LoVo (cell line): ENCODE measurements around the gene PKD2L1.

ENCODE experiments used
- DNase-seq: peaks from one replicate; pipeline ENCODE4 v3.0.0-alpha.2; 2016; ENCODE audit warnings: low spot score

PKD2L1 gene

DNA sequence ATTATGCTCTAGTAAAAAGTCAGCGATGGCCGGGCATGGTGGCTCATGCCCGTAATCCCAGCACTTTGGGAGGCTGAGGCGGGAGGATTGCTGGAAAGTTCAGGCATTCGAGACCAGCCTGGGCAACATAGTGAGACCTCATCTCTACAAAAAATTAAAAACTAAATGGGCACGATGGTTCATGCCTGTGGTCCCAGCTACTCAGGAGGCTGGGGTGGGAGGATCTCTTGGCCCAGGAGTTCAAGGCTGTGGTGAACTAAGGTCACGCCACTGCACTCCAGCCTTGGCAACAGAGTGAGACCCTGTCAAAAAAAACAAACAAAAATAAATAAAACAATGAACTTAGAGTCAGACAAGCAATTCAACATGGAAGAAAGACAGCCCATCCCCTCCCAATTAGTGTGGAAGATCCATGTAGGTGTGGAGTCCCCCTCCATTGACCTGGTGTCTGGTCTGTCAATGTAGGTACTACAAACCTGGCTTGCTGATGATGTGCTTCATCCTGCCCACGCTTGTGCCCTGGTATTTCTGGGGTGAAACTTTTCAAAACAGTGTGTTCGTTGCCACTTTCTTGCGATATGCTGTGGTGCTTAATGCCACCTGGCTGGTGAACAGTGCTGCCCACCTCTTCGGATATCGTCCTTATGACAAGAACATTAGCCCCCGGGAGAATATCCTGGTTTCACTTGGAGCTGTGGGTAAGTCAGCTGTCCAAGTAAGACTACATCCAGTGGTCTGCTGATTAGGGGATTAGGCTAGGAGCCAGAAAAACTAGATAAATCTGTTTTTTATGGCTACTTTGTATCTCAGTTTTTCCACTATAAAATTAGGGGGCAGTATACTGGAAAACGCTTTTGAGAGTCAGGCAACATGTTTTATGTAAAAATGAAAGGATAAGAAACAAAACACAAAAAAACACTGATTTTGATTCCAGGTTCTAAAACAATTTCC is 26.3 kb upstream of the PKD2L1 start:
- DNase-seq, result no peak

DNA sequence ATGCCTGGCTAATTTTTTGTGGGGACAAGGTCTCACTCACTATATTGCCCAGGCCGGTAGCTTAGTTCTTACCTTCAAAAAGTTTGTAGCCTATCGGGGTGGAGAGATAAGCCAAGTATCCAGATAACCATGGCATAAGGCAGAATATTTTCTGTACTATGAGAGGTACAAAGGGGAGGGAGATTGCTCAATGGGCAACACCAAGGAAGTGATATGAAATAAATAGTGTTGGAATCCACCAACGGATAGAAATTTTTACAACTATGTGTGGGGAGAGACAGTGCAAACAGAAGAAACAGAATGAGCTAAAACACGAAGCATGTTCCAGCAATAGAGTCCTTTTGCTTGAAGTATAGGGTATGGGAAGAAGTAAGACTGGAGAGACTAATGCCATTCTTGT is 25.1 kb upstream of the PKD2L1 start:
- no peak for DNase-seq

DNA sequence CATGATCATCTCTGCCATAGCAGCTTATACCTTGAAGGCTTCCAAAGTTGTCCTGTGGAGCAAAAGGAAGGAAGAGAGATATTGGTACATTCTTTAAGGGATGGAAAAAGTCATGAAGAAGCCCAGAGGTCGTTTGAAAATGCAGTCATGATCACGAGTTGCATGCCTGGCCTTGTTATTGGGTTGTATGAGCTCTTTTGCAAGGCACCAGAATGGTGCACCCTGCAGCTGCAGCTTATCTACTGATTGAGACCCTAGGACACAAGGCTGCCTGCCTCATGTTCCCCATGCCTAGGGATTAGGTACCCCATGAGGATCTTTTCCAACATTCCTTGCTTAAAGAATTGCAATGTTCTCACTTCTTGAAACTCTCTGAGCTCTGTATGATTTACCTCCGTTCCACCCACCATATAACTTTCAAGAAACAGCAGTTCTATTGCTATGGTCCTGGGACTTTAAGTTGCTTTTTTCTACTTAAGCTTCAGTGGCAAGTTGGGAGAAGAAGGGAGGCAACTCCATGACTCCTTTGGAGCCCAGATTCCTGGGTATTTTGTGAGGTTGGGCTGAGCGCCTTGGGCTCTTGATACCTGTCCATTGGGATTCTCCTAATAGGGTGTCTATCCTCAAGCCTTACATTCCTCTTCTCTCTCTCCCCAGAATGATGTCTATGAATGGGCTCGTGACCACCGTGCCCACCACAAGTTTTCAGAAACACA is 23.9 kb upstream of the PKD2L1 start:
- no peak for DNase-seq

DNA sequence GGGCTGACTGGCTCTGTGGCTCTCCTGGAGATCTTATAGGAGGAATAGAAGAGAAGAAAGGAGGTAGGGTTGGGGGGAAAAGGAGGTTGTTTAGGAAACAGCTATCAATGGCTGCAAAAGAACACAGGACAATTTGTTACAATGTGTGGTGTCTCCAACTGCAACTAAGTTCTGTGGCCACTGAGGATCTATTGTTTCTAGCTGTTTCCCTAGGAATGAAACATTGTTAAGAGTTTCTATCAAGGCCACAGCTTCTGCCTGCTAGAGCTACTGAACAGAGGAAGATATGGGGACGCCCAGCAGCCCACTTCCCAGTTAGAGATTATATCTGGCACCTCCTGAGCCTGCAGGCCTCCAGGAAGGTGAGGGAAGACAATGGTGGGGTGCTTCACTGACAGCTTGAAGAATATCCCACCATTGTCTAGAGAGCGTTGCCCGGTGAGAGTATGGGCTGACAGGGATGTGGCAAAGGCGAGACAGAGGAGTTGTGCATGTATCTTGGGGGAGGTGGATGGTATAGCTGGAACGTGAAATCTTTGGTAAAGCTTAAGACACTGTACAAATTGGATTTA is 21.0 kb upstream of the PKD2L1 start:
- DNase-seq, result no peak

DNA sequence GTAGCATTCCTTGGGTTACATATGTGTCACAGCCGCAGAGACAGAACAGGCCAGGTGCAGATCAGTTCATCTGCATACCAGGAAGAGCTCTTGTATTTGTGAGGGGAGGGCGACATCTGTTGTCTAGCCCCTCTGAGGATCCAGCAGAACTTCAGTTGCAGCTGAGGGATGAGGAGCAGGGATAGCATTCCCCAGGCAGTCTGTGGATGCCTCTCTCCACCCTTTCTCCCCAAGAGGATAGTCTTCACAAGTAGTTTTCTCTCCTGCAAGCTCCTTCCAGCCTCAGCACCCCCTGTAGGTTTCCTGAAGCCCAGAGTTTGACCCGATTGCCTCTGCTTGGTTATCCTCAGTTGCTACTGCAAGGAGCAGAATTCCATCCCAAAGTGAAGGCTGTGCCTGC is 19.6 kb upstream of the PKD2L1 start:
- no peak for DNase-seq

DNA sequence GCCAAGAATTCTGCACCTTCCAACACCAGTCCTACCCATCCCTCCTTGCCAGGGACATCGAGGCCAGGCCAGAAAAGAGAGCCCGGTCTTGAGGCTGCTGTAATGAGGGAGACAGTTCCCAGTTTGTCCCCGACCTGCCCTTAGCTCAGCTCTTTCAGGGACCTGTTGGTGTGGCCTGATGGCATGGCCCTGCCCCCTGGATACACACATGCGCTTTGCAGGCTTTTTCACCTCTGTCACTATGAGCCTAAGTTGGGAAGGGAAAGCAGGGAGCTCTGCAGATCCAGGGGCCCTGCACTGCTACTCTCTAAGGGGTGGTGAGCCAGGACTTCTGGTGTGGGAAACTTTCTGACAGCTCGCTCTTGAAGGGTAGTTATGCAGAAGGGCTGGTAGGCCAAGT is 19.1 kb upstream of the PKD2L1 start:
- DNase-seq, result no peak

DNA sequence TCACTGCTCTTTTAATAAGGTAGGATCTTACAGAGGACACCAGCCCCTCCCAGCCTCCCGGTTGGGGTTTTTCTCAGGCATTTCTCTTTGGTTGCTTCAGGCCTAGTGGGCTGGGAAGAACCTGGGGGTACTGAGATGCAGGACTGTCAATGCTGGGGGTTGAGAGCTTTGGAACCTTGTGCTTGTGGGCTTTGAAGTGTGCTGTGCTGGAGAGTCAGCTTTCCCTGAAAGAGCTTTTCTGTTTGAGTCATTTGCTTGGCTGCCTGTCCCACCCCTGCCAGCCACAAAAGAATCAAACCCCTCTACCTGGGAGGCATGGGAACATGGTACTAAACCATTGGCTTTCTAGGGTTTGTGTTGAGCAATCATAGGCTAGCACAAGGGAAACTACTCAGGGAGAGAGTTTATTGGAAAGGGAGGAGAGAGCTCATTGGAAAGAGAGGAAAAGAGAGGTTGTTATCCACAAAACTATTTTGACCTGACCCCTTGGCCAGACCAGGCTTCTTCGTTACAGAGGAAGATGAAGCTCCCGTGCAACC is 18.4 kb upstream of the PKD2L1 start:
- no peak for DNase-seq

DNA sequence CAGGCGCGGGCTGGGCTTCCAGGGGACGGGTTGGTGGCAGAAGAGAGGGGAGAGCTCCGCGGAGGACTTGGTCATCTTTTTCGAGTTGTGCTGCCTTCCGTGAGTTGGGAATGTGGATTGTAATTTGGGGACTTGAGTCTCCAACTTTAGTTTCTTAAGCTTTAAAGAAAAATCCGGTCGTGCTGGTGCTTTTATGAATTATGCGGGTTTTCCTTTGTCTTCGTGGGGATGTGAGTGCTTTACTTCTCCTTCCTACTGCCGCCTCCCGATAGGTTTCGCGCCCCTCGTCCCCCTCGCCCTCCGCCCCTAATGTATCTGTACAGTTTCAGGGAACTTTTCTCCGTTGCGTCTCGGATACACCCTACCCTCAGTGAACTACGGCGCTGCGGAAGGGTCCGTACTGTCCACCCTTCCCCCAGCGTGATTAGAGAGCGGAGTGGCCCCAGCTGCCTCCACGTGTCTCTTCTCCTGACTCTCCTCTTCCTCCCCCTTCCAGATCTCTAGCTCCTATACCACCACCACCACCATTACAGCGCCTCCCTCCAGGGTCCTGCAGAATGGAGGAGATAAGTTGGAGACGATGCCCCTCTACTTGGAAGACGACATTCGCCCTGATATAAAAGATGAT is 17.7 kb upstream of the PKD2L1 start:
- DNase-seq, result no peak

DNA sequence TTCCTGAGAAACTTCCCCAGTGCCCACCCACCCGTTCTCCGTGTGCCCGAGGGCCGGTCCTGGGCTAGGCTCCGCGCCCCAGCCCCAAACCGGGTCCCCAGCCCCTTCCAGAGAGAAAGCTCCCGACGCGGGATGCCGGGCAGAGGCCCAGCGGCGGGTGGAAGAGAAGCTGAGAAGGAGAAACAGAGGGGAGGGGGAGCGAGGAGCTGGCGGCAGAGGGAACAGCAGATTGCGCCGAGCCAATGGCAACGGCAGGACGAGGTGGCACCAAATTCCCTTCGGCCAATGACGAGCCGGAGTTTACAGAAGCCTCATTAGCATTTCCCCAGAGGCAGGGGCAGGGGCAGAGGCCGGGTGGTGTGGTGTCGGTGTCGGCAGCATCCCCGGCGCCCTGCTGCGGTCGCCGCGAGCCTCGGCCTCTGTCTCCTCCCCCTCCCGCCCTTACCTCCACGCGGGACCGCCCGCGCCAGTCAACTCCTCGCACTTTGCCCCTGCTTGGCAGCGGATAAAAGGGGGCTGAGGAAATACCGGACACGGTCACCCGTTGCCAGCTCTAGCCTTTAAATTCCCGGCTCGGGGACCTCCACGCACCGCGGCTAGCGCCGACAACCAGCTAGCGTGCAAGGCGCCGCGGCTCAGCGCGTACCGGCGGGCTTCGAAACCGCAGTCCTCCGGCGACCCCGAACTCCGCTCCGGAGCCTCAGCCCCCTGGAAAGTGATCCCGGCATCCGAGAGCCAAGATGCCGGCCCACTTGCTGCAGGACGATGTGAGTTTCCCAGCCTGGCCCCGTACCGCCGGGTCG is 16.9 kb upstream of the PKD2L1 start, which contains the start of gene SCD:
TSS of gene SCD (plus strand) at position 469 of the 803 bp plus-strand sequence. CDS start at position 741, 272 bp downstream.
- peak; percentile 74 for DNase-seq

DNA sequence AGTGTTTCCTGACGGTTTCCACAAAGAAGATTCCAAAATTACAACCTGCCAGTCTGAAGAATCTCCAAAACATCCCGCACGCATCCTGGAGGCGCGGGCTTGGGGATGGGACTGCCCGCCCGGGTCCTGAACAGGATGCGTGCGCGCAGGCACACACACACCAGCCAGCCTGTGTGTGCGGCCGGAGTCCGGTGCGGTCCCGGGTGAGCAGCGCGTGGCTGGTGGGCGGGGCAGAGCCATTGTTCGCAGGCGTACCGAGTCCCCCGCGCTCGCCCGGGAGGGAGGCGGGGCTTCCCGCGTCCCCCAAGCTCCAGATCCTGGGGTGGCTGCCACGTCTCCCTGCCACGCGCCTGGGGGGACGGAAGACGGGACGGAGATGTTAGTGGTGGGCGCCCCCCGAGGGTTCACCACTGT is 16.3 kb upstream of the PKD2L1 start:
- DNase-seq, result no peak

DNA sequence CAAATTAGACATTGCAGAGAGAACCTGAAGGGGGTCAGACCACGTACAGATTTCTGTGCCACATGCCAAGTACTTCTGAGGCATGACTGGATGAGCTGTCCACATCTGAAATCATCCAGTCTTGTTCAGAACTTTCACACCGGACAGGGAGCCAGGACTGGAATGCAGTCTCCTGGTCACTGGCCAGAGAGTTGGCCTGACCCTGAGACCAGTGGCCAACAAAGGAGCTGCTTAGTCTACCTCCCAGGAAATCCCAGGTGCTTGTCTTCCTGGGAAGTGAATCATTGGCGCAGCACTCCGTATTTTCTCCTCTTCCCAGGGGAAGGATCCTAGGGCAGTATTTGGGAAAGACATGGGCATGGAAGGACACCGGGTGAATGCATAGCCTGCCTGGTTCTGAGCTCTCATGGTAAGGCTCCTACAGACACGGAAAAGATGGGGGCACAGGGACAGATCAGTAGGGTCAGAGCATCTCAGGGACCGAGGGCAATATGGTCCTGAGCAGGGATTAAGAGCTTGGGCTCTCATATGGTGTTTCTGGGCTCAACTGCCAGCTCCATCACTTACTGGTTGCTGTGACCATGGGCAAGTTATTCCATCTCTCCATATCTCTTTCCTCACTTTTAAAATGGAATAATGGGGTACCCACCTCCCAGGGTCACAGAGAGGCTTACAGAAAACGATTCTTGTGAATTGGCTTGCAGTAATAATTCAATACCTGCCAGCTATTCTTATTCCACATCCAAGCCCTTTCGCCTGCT is 15.7 kb upstream of the PKD2L1 start:
- DNase-seq, result no peak

DNA sequence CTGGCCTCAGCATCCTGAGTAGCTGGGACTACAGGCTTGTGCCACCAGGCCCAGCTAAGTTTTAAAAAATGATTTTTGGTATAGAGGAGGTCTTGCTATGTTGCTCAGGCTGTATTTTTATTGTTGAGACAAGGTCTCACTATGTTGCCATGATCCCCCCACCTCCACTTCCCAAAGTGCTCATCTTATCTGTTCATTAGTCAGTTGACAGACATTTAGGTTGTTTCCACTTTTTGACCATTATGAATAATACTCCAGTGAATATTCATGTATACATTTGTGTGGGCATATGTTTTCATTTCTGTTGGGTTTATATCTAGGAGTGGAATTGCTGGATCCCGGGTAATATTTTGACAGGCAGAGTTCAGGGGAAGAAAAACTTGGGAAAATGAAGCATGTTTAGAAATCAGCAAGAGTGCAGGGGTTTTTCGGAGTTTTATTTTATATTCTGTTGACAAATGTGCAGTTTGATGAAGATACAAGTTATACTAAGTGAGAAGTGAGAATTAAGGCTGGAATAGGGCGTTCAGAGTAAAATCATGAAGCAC is 14.3 kb upstream of the PKD2L1 start:
- DNase-seq, result no peak

DNA sequence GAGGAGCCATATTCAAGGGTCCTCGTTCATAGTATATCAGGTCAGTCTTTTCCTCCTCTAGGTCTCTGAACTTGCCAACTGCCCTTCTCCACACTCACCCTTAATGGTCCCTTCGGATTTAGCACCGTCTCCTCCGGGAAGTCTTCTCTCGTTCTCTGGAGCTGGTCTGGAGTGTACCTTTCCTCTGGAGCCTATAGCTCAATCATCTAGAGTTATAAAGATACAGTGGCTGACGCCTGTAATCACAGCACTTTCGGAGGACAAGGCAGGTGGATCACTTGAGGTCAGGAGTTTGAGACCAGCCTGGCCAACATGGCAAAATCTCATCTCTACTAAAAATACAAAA is 12.6 kb upstream of the PKD2L1 start:
- no peak for DNase-seq

DNA sequence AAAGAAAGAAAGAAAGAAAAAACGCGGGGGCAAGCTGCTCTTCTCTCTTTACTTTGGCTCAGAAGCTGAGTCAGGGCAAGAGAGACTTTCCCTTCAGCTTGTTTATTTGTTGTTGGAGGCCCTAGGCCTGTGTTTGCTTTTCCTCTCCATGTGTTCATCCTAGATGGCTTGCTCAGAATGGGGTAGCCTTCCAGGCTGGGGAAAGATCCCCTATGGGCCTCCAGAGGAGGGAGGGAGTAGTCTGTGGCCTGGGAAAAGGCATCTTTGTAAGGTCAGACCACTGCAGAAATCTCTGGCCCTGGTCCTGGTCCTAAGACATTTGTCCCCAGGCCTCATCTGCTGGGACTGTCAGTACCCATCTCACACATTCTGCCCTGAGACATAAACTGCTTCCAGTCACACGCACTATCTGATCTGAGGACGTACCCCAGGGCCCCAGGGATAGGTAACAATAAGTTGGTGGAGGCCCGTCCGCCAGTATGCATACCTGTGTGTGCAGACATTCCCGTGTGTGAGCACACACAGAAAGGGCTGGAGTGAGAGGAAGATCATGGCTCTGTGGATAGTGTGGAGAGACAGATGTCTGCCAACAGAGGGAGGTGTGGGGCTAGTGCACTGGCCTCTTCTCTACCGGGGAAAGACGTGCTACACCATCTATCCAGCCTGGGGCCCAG is 12.1 kb upstream of the PKD2L1 start:
- DNase-seq, result peak; percentile 59

DNA sequence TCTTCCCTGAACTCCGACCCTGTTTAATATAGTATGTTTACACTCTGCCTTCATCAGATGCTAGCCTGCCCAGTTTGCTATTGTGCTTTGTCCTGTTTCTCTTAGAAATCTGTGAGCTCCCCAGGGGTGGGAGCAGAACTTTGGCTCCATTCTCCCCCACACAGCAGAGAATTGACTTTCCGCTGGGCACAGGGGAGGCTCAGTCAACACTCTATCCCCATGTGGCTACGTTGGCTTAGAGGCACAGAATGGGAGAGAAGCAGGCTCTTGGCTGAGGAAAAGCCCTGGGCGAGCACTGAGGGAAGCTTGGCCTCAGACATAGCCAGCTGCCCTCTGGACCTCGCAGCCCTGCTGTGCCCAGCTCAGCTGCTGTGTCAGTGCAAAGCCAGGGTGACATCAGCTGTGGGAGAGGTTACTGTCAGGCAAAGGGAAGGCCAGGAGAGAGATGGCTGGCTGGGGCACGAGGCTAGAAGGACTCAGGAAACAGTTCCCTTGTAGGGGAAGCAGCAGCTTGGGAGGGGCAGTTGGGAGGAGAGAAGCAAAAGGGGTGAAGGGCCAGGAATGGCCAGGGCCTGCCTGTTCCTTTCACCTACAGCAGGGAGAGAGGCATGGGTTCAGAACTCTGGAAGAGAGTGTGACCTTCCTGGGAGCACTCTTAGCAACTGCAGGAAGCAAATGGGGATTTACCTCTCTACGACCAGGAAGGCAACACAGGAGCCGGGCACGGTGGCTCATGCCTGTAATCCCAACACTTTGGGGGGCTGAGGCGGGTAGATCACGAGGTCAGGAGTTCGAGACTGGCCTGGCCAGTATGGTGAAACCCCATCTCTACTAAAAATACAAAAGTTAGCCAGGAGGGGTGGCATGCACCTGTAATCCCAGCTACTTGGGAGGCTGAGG is 11.2 kb upstream of the PKD2L1 start:
- DNase-seq, result no peak

DNA sequence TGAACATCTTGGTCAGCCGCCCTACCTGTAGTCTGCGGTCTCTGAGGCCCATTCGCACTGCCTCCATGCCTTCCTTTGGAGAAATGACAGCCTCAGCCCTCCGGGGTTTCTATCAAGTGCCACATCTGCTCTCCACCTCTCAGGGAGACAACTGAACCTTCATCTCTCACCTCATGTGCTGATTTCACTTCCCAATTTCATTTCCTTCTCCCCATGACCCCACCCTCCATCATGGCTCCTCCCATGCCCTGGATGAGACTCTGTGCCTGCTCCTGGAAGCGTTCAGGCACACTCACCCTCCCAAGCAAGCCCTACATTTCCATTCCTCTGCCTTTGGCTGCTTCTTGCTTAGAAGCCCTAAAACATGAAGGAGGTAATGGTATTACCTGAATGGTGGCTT is 9.2 kb upstream of the PKD2L1 start:
- no peak for DNase-seq

DNA sequence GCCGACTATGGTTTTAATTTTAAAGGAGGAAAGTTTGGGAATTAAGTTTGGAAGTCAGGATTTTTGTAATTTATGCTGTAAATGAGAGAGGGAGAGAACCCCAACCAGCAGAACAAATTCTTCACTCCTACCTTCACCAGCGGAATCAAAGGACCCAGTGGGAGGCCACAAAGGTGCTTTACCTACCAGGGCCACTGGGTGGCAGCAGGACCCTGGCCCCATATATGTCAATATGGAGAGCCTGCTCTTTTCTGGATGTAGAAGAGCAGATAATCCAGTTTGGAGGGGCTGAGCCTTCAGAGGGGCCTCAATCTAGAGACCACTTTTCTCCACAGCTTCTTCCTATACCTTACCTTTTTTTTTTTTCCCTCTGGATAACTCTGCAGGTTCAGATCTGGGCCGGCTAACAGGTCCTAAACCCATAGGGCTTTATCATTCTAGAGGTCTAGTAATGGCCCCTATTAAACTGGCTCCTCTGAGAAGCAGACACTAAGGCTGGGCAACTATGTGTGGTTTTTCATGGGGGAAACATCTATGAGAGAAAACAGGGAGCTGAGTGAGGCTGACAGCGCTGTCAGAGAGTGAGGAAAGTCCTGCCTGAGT is 8.5 kb upstream of the PKD2L1 start:
- DNase-seq, result peak; percentile 71

DNA sequence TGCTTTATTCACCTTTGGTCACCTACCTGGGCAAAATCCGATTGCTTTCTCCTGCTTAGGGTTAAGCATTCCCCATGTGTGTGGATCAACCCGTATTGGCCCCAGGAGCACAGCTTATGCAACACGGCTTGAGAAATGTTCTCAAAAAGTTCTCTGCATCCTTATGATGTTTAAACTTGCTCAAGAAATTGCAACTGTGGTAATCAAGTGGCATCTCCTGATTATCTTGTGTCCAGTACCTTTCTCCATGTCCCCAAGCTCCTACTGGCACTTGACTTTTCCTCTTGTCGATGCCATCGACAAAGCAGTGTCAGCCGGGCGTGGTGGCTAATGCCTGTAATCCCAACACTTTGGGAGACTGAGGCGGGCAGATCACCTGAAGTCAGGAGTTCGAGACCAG is 4.7 kb upstream of the PKD2L1 start:
- no peak for DNase-seq
